Esophagus muscularis mucosa (tissue), 4 donors: ENCODE measurements around the gene ASIC2.

Experiments
- CTCF ChIP-seq, 3 experiments: fragments of 200-600 bp in 2 of 3; fragments of 450-650 bp in 1 of 3; sonication (generic) in 2 of 3; IDR thresholded peaks; one replicate each; pipeline ENCODE4 v1.5.1; 2017 to 2019; ENCODE audit warnings: antibody characterized with exemption in 3 of 3, mild to moderate bottlenecking in 2 of 3, moderate library complexity in 1 of 3
- EP300 ChIP-seq: sonication (generic); formaldehyde crosslinking; IDR thresholded peaks from one replicate; pipeline ENCODE4 v1.6.1; 2017; ENCODE audit warnings: antibody characterized with exemption
- POLR2A ChIP-seq: fragments of 450-650 bp; IDR thresholded peaks from one replicate; pipeline ENCODE4 v1.6.1; 2017; ENCODE audit warnings: antibody characterized with exemption, moderate library complexity, mild to moderate bottlenecking, low read depth

- TF ChIP-seq CTCF (IDR thresholded peaks at IDR 0.05) (no peak), EP300 (no peak), POLR2A (no peak)
Observed at GRCh38 chr17:33096161-33096560, 196.9 kb downstream of the ASIC2 start.
